Neural cell (in vitro differentiated cells): ENCODE results near the gene EGR4. TPM values are rescaled to one million over a fixed set of nuclear protein-coding genes. Genes with fewer than 3 reads are reported as not detected.

Experiments used
- H2AFZ ChIP-seq: fragments of 200-600, 300-800 bp; sonication (generic), shearing (Covaris generic); 2 replicates; pipeline ENCODE4 v1.6.0; 2014; ENCODE audit warnings: low read depth, mild to moderate bottlenecking, antibody characterized with exemption, low read length, moderate library complexity
- H3F3A ChIP-seq: fragments of 200-600 bp; shearing (Covaris generic); 2 replicates; pipeline ENCODE4 v1.6.1; 2016; ENCODE audit warnings: mild to moderate bottlenecking, moderate library complexity, mixed read lengths, antibody characterized with exemption, low read length; ENCODE audit not compliant: insufficient read depth, poor library complexity, severe bottlenecking
- H3K27ac ChIP-seq: fragments of 200-600, 300-800 bp; sonication (generic), shearing (Covaris generic); 2 replicates; pipeline ENCODE4 v1.5.1; 2014; ENCODE audit warnings: mild to moderate bottlenecking, low read length, moderate library complexity
- H3K27me3 ChIP-seq: fragments of 300-800, 200-600 bp; sonication (generic), shearing (Covaris generic); 2 replicates; pipeline ENCODE4 v1.6.0; 2014; ENCODE audit warnings: mild to moderate bottlenecking, low read depth, low read length, moderate library complexity; ENCODE audit not compliant: insufficient read depth
- H3K36me3 ChIP-seq: fragments of 300-800, 200-600 bp; sonication (generic), shearing (Covaris generic); 2 replicates; pipeline ENCODE4 v1.5.1; 2014; ENCODE audit warnings: mild to moderate bottlenecking, antibody characterized with exemption, low read length, moderate library complexity; ENCODE audit not compliant: insufficient read depth
- H3K4me2 ChIP-seq: fragments of 300-800, 200-600 bp; sonication (generic), shearing (Covaris generic); 2 replicates; pipeline ENCODE4 v1.6.0; 2014; ENCODE audit warnings: mild to moderate bottlenecking, low read length
- H3K4me3 ChIP-seq: fragments of 300-800, 200-600 bp; sonication (generic), shearing (Covaris generic); 2 replicates; pipeline ENCODE4 v1.5.1; 2014; ENCODE audit warnings: mild to moderate bottlenecking, low read length, moderate library complexity
- H3K79me2 ChIP-seq: fragments of 200-600 bp; shearing (Covaris generic); replicated peaks from 2 replicates; pipeline ENCODE4 v1.6.0; 2014; ENCODE audit warnings: mild to moderate bottlenecking, low read length, moderate library complexity; ENCODE audit not compliant: insufficient read depth
- H3K9ac ChIP-seq: fragments of 300-800, 200-600 bp; sonication (generic), shearing (Covaris generic); 2 replicates; pipeline ENCODE4 v1.6.1; 2016; ENCODE audit warnings: mild to moderate bottlenecking, low read length, mixed read lengths
- H3K9me2 ChIP-seq: fragments of 200-600 bp; shearing (Covaris generic); 2 replicates; pipeline ENCODE4 v1.6.1; 2016; ENCODE audit warnings: mild to moderate bottlenecking, low read length, mixed read lengths; ENCODE audit not compliant: insufficient read depth
- H3K9me3 ChIP-seq: fragments of 200-600, 300-800 bp; sonication (generic), shearing (Covaris generic); 2 replicates; pipeline ENCODE4 v1.6.1; 2016; ENCODE audit warnings: mild to moderate bottlenecking, mixed run types, low read length, moderate library complexity, mixed read lengths
- H4K20me1 ChIP-seq: fragments of 200-600 bp; shearing (Covaris generic); 2 replicates; pipeline ENCODE4 v1.6.1; 2016; ENCODE audit warnings: mild to moderate bottlenecking, mixed run types; ENCODE audit not compliant: insufficient read depth
- CTCF ChIP-seq: fragments of 450-650 bp; IDR thresholded peaks from 2 replicates; pipeline ENCODE4 v1.5.1; 2014; ENCODE audit warnings: antibody characterized with exemption, mild to moderate bottlenecking, moderate library complexity; ENCODE audit not compliant: poor library complexity, severe bottlenecking
- EP300 ChIP-seq: fragments of 450-650 bp; conservative IDR thresholded peaks from 2 replicates; pipeline ENCODE4 v1.6.1; 2014; ENCODE audit warnings: antibody characterized with exemption, mild to moderate bottlenecking, moderate library complexity; ENCODE audit not compliant: poor library complexity, severe bottlenecking
- EZH2 ChIP-seq: fragments of 200-600, 300-800 bp; shearing (Covaris generic), sonication (generic); IDR thresholded peaks from 2 replicates; pipeline ENCODE4 v1.6.1; 2014; ENCODE audit warnings: antibody characterized with exemption, low read length, borderline replicate concordance, mild to moderate bottlenecking; ENCODE audit not compliant: insufficient read depth, poor library complexity, severe bottlenecking
- MXI1 ChIP-seq: fragments of 450-650 bp; conservative IDR thresholded peaks from 2 replicates; pipeline ENCODE4 v1.6.1; 2014; ENCODE audit warnings: antibody characterized with exemption, mild to moderate bottlenecking; ENCODE audit not compliant: poor library complexity, severe bottlenecking
- POLR2AphosphoS5 ChIP-seq: IDR thresholded peaks from 2 replicates; pipeline ENCODE4 v1.6.1; 2012
- RAD21 ChIP-seq: fragments of 450-650 bp; conservative IDR thresholded peaks from 2 replicates; pipeline ENCODE4 v1.6.1; 2014; ENCODE audit warnings: antibody characterized with exemption, mild to moderate bottlenecking, moderate library complexity
- REST ChIP-seq: IDR thresholded peaks from 2 replicates; pipeline ENCODE4 v1.6.1; 2012; ENCODE audit warnings: borderline replicate concordance
- SMC3 ChIP-seq: fragments of 450-650 bp; conservative IDR thresholded peaks from 2 replicates; pipeline ENCODE4 v1.6.1; 2014; ENCODE audit warnings: antibody characterized with exemption, mild to moderate bottlenecking, moderate library complexity; ENCODE audit not compliant: poor library complexity
- TAF1 ChIP-seq: IDR thresholded peaks from 2 replicates; pipeline ENCODE4 v1.6.1; 2012; ENCODE audit warnings: low read depth
- polyA plus RNA-seq: library from polyadenylated mRNA; depleted of rRNA; stranded (reverse); fragments of >200 nt; gene quantifications from 2 replicates; pipeline ENCODE4 v1.2.3, GENCODE V29; 2014

EGR4 gene
- polyA plus RNA-seq, 1 donor from 2014 or later, result not detected

- H3F3A ChIP-seq, result no peaks in the 10 kb centered on the region
- H3K4me3 ChIP-seq, result no peak overlapping the region
- H3K27ac ChIP-seq, result no peak overlapping the region
- H3K79me2 ChIP-seq, result no peaks in the 10 kb centered on the region
- H2AFZ ChIP-seq, result no peak overlapping the region
- H3K9me2 ChIP-seq, result no peaks in the 10 kb centered on the region
- peak; percentile 63 for TF ChIP-seq SMC3
- TF ChIP-seq CTCF, result peak; percentile 84
- no peak for TF ChIP-seq REST
- peak; percentile 66 for TF ChIP-seq RAD21
- no peak for TF ChIP-seq MXI1
- no peak for TF ChIP-seq EP300
- no peak for TF ChIP-seq POLR2AphosphoS5
- no peak for TF ChIP-seq EZH2
- TF ChIP-seq TAF1, result no peak
- H4K20me1 ChIP-seq, result no peaks in the 10 kb centered on the region
- H3K27me3 ChIP-seq, result peaks cover 98% of the 10 kb centered on the region
- H3K9me3 ChIP-seq, result no peaks in the 10 kb centered on the region
- no peak overlapping the region for H3K4me2 ChIP-seq
- no peak overlapping the region for H3K9ac ChIP-seq
- H3K36me3 ChIP-seq, result no peaks in the 10 kb centered on the region
Measured at GRCh38 chr2:73290049-73290839, 3.1 kb downstream of the EGR4 start.

GRCh38 chr2:73289304-73289703 is 4.0 kb downstream of the EGR4 start:
- Histone ChIP-seq H3F3A (no peaks in the 10 kb centered on the region), H3K79me2 (no peaks in the 10 kb centered on the region), H3K27me3 (peaks cover 98% of the 10 kb centered on the region), H3K4me2 (no peak overlapping the region), H3K9me2 (no peaks in the 10 kb centered on the region), H3K9ac (no peak overlapping the region), H3K4me3 (no peak overlapping the region), H2AFZ (no peak overlapping the region), H3K27ac (no peak overlapping the region), H3K9me3 (no peaks in the 10 kb centered on the region), H4K20me1 (no peaks in the 10 kb centered on the region), H3K36me3 (no peaks in the 10 kb centered on the region)
- TF ChIP-seq REST (no peak), EP300 (no peak), MXI1 (no peak), CTCF (no peak), TAF1 (no peak)
